Activated T-helper 1 cell treated with anti-CD3 and anti-CD28 coated beads, Interleukin-12 subunit alpha, Interleukin-12 subunit beta, Interleukin-2, Interleukin-4 antibody, amounts not matched to agents 30 ng/mL and 10 ng/mL and 1 ng/mL, durations not matched to agents 14 hours and 24 hours and 36 hours (primary cell): ENCODE data around the gene VPS26B. TPM values are rescaled to one million over a fixed set of nuclear protein-coding genes. Genes with fewer than 3 reads are reported as not detected.

Source experiments
- total RNA-seq: library from RNA; stranded (reverse); gene quantifications from 2 replicates; pipeline ENCODE4 v1.2.3, GENCODE V29; 2022

The VPS26B gene
- total RNA-seq, 1 donor from 2014 or later, result 43.2 TPM

Other genes with a start within 250 kb of the VPS26B start
- 3.5 and 3.9 TPM in 2 replicates for gene JAM3, start 155.6 kb upstream of the VPS26B start, total RNA-seq
- gene NCAPD3, start 704 bp upstream of the VPS26B start, total RNA-seq, result 103 and 107 TPM in 2 replicates
- gene THYN1, start 28.7 kb downstream of the VPS26B start, total RNA-seq, result 55.0 and 58.8 TPM in 2 replicates
- 25.6 and 26.2 TPM in 2 replicates for gene ACAD8, start 28.9 kb downstream of the VPS26B start, total RNA-seq
- 14.6 and 16.1 TPM in 2 replicates for gene GLB1L3, start 51.7 kb downstream of the VPS26B start, total RNA-seq
- gene GLB1L2, start 107.3 kb downstream of the VPS26B start, total RNA-seq, result 8.9 and 11.5 TPM in 2 replicates
- gene B3GAT1, start 187.6 kb downstream of the VPS26B start, total RNA-seq, result 0.13 and 0.39 TPM in 2 replicates